ENCODE results near the gene HOXB6. TPM values are rescaled to one million over a fixed set of nuclear protein-coding genes. Genes with fewer than 3 reads are reported as not detected.

Gene HOXB6
- polyA plus RNA-seq, 12 donors: 0.80 to 8.8 (median 1.4) TPM; not detected in 1

- DNase-seq: peak; percentile 53
These were observed 31.6 kb upstream of the HOXB6 start for GRCh38 chr17:48636177-48637018.

GRCh38 chr17:48634493-48635208, 29.9 kb upstream of the HOXB6 start:
- no peak for DNase-seq

DNA sequence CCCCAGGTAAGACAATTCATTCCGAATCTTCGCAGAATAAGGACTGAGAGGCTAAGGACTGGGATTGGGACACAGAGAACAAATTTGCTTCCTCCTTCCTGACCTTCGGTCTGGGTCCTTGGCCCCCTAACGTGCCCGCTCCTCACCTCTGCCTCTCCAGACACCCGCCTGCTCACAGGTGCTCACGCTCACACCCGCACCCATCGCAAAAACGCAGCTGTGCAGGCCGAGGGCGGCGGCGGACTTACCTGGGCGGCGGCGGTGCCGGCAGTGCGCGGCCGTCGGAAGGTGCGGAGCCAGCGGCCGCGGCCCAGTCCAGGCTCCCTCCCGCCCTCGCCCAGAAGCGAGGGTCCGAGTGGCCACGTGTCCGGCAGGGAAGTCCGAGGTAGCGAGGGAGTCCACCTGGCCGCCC, 28.5 kb upstream of the HOXB6 start:
- DNase-seq: no peak

DNA sequence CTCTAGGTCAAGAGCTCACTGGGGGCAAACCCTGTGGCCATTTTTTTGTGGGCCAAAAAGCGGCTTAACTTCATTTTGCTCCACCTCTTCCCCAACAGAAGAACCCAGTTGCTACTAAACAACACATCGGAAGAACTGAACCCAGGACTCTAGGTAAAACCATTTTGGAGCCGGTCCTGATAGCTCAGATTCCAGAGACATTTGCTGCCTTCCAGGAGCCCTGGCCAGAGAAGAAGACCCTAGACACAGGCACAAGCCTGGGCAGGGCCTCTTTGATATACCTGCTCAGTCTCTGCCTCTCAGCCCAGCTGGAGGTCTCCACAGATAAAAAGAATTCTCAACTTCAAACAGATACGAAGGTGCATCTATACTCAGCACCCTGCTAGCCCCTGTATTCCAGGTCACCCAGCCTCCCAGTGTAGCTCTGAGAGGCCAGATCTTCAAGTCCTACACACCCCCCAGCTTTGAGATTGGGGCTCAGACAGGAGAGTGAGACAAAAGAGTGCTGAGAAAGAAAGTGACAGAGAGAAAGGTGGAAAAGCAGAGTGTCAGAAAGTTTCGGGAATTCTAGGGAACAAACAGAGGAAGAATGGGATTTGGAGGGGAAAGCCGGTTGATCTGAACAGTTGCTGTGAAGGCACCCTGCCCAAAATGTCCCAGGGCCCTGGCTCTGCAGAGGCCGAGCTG, 27.9 kb upstream of the HOXB6 start:
- DNase-seq: no peak

DNA sequence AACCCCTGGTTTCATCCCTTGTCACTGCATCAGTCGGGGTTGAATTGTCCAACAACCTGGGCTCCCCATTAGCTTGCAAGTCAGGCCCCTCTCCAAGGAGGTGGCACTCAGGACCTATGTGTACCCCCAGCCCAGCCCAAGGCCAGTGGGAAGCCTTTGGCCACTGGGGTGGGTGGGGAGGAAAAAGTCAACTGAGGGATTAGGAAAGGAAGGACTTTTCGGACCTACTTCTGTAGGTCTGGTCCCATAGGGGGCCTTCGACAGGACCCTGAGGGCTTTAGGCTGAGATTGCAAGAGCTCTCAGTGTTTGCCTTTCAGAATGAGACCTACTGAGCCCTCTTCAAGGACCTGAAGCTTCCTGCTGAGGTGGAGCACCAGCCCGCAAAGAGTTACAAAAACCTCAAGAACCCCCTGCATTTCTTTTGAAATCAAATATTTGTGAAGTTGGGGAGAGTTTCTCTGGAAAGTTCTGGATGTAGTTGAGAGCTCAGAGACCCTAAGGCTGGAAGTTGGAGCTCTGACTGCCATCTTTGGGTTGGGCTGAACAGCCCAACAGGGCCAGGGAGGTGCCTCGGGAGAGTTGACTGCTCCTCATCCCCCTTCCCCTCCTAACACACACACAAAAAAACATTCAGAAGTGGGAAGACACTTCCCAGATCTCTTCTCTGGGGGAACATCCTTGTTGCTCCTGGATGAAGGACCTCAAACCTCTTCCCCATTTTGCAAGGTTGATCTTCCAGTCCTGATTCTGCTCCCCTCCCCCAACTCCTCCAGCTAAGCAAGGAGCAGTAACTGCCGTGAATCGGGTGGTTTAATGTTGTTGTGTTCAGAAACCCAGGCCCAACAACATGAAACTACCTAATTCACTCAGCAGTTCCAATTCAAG, 27.1 kb upstream of the HOXB6 start:
- DNase-seq: no peak

DNA sequence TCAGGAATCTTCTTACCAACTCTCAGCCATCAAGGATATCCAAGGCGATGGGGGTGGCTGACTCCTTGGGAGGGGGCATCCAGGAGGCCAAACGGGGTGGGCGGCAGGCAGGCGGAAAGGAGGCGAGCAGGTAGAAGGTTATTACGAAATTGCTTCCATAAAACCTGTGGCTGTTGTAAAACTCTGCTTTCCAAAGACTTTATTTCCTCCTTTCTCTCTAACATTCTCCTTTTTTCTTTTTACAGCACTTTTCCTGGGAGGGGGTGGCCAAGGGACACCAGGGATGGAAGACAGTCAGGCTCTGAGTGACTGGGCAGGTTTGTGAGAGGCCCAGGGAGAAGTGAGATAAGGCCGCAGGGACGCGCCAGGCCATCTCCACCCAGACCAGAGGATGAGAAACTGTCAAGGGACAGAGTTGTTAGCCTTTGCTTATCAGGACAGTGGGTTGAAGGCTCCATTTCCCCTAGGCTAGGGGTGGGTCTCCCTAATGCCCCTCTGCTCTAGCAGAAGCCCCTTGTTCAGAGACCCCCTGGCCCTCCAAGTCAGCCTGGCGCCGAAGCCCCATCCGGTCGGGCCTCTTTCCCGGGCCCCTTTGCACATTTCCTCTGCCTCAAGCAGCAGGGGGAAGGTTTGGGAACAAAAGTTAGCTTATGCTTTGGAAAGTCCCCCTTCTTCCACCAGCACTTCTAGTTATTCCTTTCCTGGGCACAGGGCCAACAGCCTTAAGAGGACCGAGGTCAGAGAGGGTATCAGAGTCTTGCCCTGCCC, 26.3 kb upstream of the HOXB6 start:
- DNase-seq: no peak

GRCh38 chr17:48630009-48630924, 25.5 kb upstream of the HOXB6 start:
- no peak for DNase-seq

- DNase-seq: no peak
These were observed 24.6 kb upstream of the HOXB6 start for GRCh38 chr17:48629411-48629759.

DNA sequence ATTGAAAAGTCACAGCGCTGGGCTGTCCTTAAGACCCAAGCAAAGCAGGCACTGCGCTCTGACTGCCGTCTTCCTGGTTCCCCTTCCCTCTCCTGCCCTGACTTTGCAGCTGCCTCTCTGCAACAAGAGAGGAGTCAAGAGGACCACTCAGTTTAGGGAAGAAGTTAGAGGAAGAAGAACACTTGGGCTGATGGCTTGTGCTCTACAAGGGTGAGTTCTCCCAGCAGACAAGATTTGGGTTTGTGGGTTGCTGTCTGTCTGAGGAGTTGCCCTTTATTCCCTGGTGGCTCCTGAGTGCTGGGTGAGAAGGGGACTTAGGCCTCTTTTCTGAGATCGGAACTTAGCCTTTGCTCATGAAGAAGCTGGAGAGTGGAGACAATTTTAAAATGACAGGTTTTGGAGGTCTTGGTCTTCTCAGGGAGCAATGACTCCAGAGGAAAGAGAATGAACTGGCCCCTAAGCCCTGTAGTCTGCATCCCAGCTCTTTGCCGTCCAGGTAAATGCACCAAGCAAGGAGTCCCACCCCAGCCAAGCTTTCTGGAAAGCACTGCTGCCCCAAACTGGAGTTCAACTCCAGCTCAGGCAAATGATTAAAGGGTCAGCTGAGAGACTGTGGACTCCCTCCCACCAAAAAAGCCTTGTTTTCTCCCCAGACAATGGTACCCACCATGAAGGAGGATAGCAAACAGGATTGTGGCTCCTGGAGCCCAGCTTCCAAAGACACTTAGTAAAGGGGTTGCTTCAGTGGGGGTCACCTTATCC, 24.0 kb upstream of the HOXB6 start:
- DNase-seq: no peak

DNA sequence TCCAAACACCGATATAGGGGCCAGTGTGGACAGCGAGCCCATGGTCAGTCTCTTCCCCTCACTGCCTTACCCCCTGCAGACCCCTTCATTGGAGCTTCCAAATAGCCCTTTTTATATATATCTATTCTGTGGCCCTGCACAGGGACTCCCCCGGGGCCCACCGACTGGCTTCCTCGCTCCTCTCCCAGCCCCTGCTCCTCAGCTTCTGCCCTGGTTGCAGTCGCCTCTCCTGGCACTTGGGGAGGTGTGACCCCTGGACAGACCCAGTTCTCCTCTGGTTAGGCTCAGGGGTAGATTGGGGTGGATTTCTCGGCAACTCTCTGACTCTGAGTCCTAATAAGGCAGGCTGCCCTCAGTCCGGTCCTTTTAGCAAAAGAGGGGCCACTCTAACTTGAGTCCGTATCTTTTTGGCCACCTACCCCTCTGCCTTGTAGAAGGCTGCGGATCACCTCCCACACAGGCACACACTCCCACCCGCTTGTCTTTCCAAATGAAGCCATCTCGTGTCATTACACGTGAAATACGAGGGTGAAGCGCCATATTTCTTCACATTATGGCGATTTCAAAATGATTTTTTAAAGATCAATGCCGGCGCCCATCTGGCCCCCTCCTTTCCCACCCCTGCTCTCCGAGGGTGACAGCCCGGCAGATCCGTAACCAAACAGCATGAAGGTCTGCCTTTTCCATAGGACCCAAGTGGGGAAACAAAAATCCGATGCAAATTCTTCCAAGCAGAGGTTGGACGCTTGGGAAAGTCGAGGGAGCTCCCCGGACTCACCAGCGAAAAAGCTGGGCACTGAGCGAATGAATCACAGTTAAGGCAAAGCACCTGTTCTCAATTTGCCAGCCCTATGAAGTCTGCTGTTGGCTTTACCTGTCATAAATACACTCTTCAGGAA, 23.1 kb upstream of the HOXB6 start:
- no peak for DNase-seq

DNA sequence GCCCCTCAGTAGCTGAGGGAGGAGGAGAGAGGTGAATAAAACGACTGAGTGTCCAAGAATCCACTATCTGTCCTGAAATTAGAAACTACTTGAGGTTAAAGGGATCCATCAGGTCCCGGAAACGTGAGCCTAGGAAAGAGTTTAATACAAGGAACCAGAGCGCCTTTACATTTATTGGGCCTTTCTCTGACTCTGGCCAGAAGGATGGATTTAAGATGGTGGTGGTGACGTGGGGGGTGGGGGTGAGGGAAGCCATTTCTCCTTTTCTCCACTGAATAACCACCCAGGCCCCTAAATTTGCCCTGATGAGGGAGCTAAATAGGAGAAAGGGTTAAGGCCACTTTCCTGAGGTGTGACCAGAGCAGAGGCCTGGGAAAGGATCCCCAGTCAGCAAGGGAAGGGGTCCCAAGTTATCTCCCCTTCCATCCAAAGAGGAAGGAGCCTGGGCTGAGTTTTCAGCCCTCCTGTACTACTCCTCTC, 22.4 kb upstream of the HOXB6 start:
- DNase-seq: no peak

- no peak for DNase-seq
These were observed 21.7 kb upstream of the HOXB6 start, which contains the start of gene HOXB9 for GRCh38 chr17:48626245-48627117. HOXB9 (minus strand) TSS chr17:48626358; CDS start chr17:48626269, 89 bp downstream.

GRCh38 chr17:48625495-48626244, 20.9 kb upstream of the HOXB6 start:
- no peak for DNase-seq

DNA sequence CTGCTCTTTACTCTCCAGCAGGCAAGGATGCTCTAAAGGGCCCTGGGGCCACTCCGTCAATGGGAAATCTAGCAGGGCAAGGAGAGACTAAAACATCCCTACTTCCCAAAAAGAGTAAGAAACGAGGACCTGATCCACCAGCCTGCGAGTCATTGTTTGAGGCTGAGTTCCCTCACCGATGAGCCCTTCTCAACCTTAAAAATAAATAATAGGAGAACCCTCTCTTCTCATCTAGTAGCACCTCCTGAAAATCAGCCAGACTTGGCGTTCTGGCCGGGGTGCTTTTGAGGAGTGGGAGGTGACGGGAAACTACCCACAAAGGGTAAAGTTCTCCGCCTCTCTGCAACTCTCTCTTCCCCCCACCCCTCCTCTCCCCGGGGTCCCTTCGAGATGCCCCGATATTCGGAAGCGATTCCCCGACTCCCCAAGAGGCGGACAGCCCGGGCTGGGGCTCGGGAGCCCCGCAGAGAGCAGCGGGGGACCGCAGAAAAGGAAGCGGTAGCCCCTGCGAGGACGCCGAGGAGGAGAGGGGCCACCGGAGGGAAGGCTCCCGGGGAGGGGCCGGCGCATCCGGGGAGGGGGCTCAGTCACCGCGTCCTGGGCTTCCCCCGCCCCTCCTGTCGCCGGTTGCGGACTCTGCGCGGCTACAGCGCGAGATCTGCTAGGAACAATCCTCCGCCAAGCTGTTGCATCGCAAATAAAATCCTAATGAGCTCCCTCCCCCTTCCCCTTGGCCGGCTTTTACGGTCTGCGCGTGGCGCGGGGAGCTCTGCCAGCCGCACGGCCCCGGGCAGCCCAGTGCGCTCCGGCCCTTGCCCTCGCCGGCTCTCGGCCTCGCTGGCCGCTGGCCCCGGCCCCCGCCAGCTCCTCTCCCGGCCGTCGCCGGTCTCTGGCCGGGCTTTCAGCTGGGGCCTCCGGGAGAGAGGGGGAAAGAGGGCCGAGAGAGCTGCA, 20.0 kb upstream of the HOXB6 start:
- no peak for DNase-seq

DNA sequence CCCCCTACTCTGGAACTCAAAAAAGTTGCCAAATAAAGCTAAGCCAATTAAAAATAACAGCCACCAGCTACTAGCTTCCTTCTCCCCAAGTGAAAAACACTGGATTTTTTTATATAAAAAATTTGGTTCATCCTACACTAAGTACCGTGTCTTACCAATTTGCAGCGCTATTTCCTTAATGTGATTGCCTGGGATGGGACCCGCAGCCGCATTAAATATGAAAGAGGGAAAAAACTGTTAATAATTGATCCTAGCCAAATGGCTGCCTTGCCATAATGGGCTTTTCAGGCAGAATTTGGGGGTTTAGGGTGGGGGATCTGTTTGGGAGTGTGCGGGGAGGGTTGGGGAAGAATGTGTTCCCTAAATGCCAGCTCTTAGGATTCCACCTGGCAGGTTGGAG, 19.3 kb upstream of the HOXB6 start:
- no peak for DNase-seq
